ENCODE results near the gene CTNNA3.

CTNNA3 gene

GRCh38 chr10:67299761-67300160, 396.2 kb downstream of the CTNNA3 start:
- H3K36me3 ChIP-seq (ENCODE audit: control insufficient read depth, low read depth, low read length), result no peaks in the 10 kb centered on the region
- H3K27me3 ChIP-seq (ENCODE audit: control insufficient read depth, insufficient read depth, low read length), result no peaks in the 10 kb centered on the region
- H3K9ac ChIP-seq (ENCODE audit: low read length), result no peak overlapping the region
- H3K27ac ChIP-seq (ENCODE audit: low read length), result no peak overlapping the region
- H3K4me1 ChIP-seq (ENCODE audit: control insufficient read depth, low read depth, low read length), result no peaks in the 10 kb centered on the region
- no peak overlapping the region for H3K4me3 ChIP-seq (ENCODE audit: low read length)
- no peaks in the 10 kb centered on the region for H3K9me3 ChIP-seq (ENCODE audit: control insufficient read depth, low read depth, low read length)

- Histone ChIP-seq H3K4me3 (ENCODE audit: low read length) (no peak overlapping the region), H3K27me3 (ENCODE audit: control insufficient read depth, insufficient read depth, low read length) (no peaks in the 10 kb centered on the region), H3K9me3 (ENCODE audit: control insufficient read depth, low read depth, low read length) (no peaks in the 10 kb centered on the region), H3K27ac (ENCODE audit: low read length) (no peak overlapping the region), H3K4me1 (ENCODE audit: control insufficient read depth, low read depth, low read length) (no peaks in the 10 kb centered on the region), H3K9ac (ENCODE audit: low read length) (no peak overlapping the region), H3K36me3 (ENCODE audit: control insufficient read depth, low read depth, low read length) (no peaks in the 10 kb centered on the region)
Measured at GRCh38 chr10:67297637-67298181, 398.3 kb downstream of the CTNNA3 start.

GRCh38 chr10:67296926-67297325, 399.1 kb downstream of the CTNNA3 start:
- no peak overlapping the region for H3K4me3 ChIP-seq (ENCODE audit: low read length)

GRCh38 chr10:67288688-67289410, 407.1 kb downstream of the CTNNA3 start:
- Histone ChIP-seq H3K9ac (ENCODE audit: low read length) (no peak overlapping the region), H3K36me3 (ENCODE audit: control insufficient read depth, low read depth, low read length) (no peaks in the 10 kb centered on the region), H3K9me3 (ENCODE audit: control insufficient read depth, low read depth, low read length) (no peaks in the 10 kb centered on the region), H3K4me1 (ENCODE audit: control insufficient read depth, low read depth, low read length) (peaks cover 12% of the 10 kb centered on the region), H3K27ac (ENCODE audit: low read length) (no peak overlapping the region), H3K4me3 (ENCODE audit: low read length) (no peak overlapping the region), H3K27me3 (ENCODE audit: control insufficient read depth, insufficient read depth, low read length) (no peaks in the 10 kb centered on the region)

More at GRCh38 chr10:67296926-67297325, 399.1 kb downstream of the CTNNA3 start:
- Histone ChIP-seq H3K27me3 (ENCODE audit: control insufficient read depth, insufficient read depth, low read length) (no peaks in the 10 kb centered on the region), H3K36me3 (ENCODE audit: control insufficient read depth, low read depth, low read length) (no peaks in the 10 kb centered on the region), H3K27ac (ENCODE audit: low read length) (no peak overlapping the region), H3K4me1 (ENCODE audit: control insufficient read depth, low read depth, low read length) (no peaks in the 10 kb centered on the region), H3K9me3 (ENCODE audit: control insufficient read depth, low read depth, low read length) (no peaks in the 10 kb centered on the region), H3K9ac (ENCODE audit: low read length) (no peak overlapping the region)

GRCh38 chr10:67284589-67284988, 411.4 kb downstream of the CTNNA3 start:
- no peaks in the 10 kb centered on the region for H3K27me3 ChIP-seq (ENCODE audit: control insufficient read depth, insufficient read depth, low read length)
- no peak overlapping the region for H3K27ac ChIP-seq (ENCODE audit: low read length)
- H3K4me3 ChIP-seq (ENCODE audit: low read length), result no peak overlapping the region
- no peaks in the 10 kb centered on the region for H3K9me3 ChIP-seq (ENCODE audit: control insufficient read depth, low read depth, low read length)
- H3K4me1 ChIP-seq (ENCODE audit: control insufficient read depth, low read depth, low read length), result peaks cover 14% of the 10 kb centered on the region
- no peak overlapping the region for H3K9ac ChIP-seq (ENCODE audit: low read length)
- no peaks in the 10 kb centered on the region for H3K36me3 ChIP-seq (ENCODE audit: control insufficient read depth, low read depth, low read length)

GRCh38 chr10:67282871-67283270, 413.1 kb downstream of the CTNNA3 start:
- no peak overlapping the region for H3K9ac ChIP-seq (ENCODE audit: low read length)
- no peak overlapping the region for H3K4me3 ChIP-seq (ENCODE audit: low read length)
- H3K27ac ChIP-seq (ENCODE audit: low read length), result no peak overlapping the region
- no peaks in the 10 kb centered on the region for H3K9me3 ChIP-seq (ENCODE audit: control insufficient read depth, low read depth, low read length)
- no peaks in the 10 kb centered on the region for H3K27me3 ChIP-seq (ENCODE audit: control insufficient read depth, insufficient read depth, low read length)
- H3K4me1 ChIP-seq (ENCODE audit: control insufficient read depth, low read depth, low read length), result peaks cover 20% of the 10 kb centered on the region
- H3K36me3 ChIP-seq (ENCODE audit: control insufficient read depth, low read depth, low read length), result no peaks in the 10 kb centered on the region

GRCh38 chr10:67280405-67280804, 415.6 kb downstream of the CTNNA3 start:
- no peak overlapping the region for H3K27ac ChIP-seq (ENCODE audit: low read length)
- H3K9ac ChIP-seq (ENCODE audit: low read length), result no peak overlapping the region
- H3K27me3 ChIP-seq (ENCODE audit: control insufficient read depth, insufficient read depth, low read length), result no peaks in the 10 kb centered on the region
- H3K9me3 ChIP-seq (ENCODE audit: control insufficient read depth, low read depth, low read length), result no peaks in the 10 kb centered on the region
- peaks cover 20% of the 10 kb centered on the region for H3K4me1 ChIP-seq (ENCODE audit: control insufficient read depth, low read depth, low read length)
- H3K36me3 ChIP-seq (ENCODE audit: control insufficient read depth, low read depth, low read length), result no peaks in the 10 kb centered on the region
- H3K4me3 ChIP-seq (ENCODE audit: low read length), result no peak overlapping the region

- Histone ChIP-seq H3K9me3 (ENCODE audit: control insufficient read depth, low read depth, low read length) (no peaks in the 10 kb centered on the region), H3K27me3 (ENCODE audit: control insufficient read depth, insufficient read depth, low read length) (no peaks in the 10 kb centered on the region), H3K9ac (ENCODE audit: low read length) (no peak overlapping the region), H3K4me1 (ENCODE audit: control insufficient read depth, low read depth, low read length) (peaks cover 6% of the 10 kb centered on the region), H3K27ac (ENCODE audit: low read length) (no peak overlapping the region), H3K4me3 (ENCODE audit: low read length) (no peak overlapping the region), H3K36me3 (ENCODE audit: control insufficient read depth, low read depth, low read length) (no peaks in the 10 kb centered on the region)
Measured at GRCh38 chr10:67277402-67277801, 418.6 kb downstream of the CTNNA3 start.

GRCh38 chr10:67269828-67270227, 426.2 kb downstream of the CTNNA3 start:
- Histone ChIP-seq H3K4me3 (ENCODE audit: low read length) (no peak overlapping the region), H3K27ac (ENCODE audit: low read length) (no peak overlapping the region), H3K36me3 (ENCODE audit: control insufficient read depth, low read depth, low read length) (no peaks in the 10 kb centered on the region), H3K9ac (ENCODE audit: low read length) (no peak overlapping the region), H3K27me3 (ENCODE audit: control insufficient read depth, insufficient read depth, low read length) (no peaks in the 10 kb centered on the region), H3K9me3 (ENCODE audit: control insufficient read depth, low read depth, low read length) (no peaks in the 10 kb centered on the region), H3K4me1 (ENCODE audit: control insufficient read depth, low read depth, low read length) (no peaks in the 10 kb centered on the region)

- H3K27ac ChIP-seq (ENCODE audit: low read length), result no peak overlapping the region
- H3K27me3 ChIP-seq (ENCODE audit: control insufficient read depth, insufficient read depth, low read length), result no peaks in the 10 kb centered on the region
- H3K9me3 ChIP-seq (ENCODE audit: control insufficient read depth, low read depth, low read length), result no peaks in the 10 kb centered on the region
- no peak overlapping the region for H3K9ac ChIP-seq (ENCODE audit: low read length)
- no peaks in the 10 kb centered on the region for H3K36me3 ChIP-seq (ENCODE audit: control insufficient read depth, low read depth, low read length)
- H3K4me3 ChIP-seq (ENCODE audit: low read length), result no peak overlapping the region
- peaks cover 2% of the 10 kb centered on the region for H3K4me1 ChIP-seq (ENCODE audit: control insufficient read depth, low read depth, low read length)
Measured at GRCh38 chr10:67268146-67268545, 427.8 kb downstream of the CTNNA3 start.

GRCh38 chr10:67262675-67263074, 433.3 kb downstream of the CTNNA3 start:
- peaks cover 5% of the 10 kb centered on the region for H3K4me1 ChIP-seq (ENCODE audit: control insufficient read depth, low read depth, low read length)
- no peaks in the 10 kb centered on the region for H3K36me3 ChIP-seq (ENCODE audit: control insufficient read depth, low read depth, low read length)
- H3K27ac ChIP-seq (ENCODE audit: low read length), result no peak overlapping the region
- no peak overlapping the region for H3K9ac ChIP-seq (ENCODE audit: low read length)
- H3K9me3 ChIP-seq (ENCODE audit: control insufficient read depth, low read depth, low read length), result no peaks in the 10 kb centered on the region
- H3K4me3 ChIP-seq (ENCODE audit: low read length), result no peak overlapping the region
- H3K27me3 ChIP-seq (ENCODE audit: control insufficient read depth, insufficient read depth, low read length), result no peaks in the 10 kb centered on the region

- H3K9me3 ChIP-seq (ENCODE audit: control insufficient read depth, low read depth, low read length), result no peaks in the 10 kb centered on the region
- no peaks in the 10 kb centered on the region for H3K27me3 ChIP-seq (ENCODE audit: control insufficient read depth, insufficient read depth, low read length)
- H3K4me1 ChIP-seq (ENCODE audit: control insufficient read depth, low read depth, low read length), result peaks cover 5% of the 10 kb centered on the region
- no peaks in the 10 kb centered on the region for H3K36me3 ChIP-seq (ENCODE audit: control insufficient read depth, low read depth, low read length)
- no peak overlapping the region for H3K4me3 ChIP-seq (ENCODE audit: low read length)
- no peak overlapping the region for H3K9ac ChIP-seq (ENCODE audit: low read length)
- no peak overlapping the region for H3K27ac ChIP-seq (ENCODE audit: low read length)
Measured at GRCh38 chr10:67261300-67261797, 434.6 kb downstream of the CTNNA3 start.
